HG03354 (cell line): ENCODE measurements around the gene PRKN.

Experiments used
- ATAC-seq: cut with Tn5 transposase; IDR thresholded peaks from one replicate; pipeline ENCODE4 v1.9.1; 2021; ENCODE audit warnings: mild to moderate bottlenecking; ENCODE audit not compliant: unreplicated experiment, poor library complexity, severe bottlenecking

The PRKN gene

DNA sequence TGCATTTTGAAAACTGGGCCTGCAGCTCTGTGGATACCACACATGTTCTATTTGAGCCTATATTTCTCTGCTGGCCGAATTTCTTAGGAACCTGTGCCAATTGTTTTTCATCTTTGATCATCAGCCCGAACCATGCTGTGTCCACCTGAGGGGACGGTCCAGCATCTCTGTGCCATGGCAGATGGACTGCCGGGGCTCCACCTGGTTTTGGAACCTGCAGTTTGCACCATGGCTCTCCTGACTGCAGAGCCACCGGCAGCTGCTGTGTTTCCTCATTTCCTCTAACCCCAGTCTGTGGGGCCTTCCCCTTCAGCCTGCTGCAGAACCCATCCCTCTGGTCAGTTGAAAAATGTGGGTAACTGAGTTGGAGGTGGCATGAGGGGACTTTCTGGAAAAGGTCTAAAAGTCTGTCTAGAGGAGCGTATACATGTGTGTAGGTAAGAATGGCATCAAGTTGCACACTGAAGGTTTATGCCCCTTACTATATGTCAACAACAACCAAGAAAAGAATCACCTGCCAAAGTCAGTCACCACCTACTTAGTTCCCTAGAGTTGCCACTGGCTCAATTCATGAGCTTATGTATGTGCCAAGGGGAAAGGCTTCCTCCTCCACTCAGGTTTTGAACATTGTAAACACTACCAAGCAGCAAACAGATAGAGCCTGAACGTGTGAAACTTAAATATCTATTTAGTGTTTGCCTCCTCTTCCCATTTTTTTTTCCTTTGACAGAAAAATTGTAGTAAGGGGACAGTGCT lies 548.2 kb downstream of the PRKN start:
- ATAC-seq = no peak

DNA sequence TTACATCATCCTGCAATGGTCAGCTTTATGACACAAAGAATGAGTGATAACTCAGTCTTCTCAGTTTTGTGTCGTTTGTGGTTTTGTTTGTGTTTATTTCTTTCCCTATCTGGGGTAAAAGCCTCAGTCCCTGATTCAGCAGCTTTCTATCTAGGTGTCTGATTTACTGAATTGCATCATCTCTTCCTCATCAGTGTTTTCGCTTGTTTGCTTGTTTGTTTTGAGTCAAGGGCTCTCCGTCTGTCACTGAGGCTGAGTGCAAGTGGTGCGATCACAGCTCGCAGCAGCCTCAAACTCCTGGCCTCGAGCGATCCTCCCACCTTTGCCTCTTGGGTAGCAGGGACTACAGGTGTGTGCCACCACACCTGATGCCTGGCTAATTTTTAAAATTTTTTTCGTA lies 548.9 kb downstream of the PRKN start:
- no peak for ATAC-seq

DNA sequence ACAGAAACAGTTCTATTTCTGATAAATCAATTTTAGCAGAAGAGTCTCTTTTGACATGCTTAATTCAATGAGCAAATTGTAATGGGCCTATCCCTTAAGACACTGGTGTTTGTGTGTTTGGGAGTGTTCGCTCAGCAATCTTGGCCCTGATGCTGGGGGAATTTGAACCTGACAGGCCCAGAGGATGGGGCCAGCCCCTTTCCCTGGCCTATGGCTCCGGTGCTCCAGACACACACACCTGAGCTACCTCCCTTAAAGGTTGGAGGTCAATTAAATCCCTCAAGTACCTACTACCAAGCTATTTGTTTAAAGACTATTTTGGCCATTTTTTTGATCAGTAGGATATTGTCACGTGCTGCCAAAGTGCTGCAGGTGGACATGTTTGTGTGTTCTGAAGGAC lies 549.3 kb downstream of the PRKN start:
- no peak for ATAC-seq

DNA sequence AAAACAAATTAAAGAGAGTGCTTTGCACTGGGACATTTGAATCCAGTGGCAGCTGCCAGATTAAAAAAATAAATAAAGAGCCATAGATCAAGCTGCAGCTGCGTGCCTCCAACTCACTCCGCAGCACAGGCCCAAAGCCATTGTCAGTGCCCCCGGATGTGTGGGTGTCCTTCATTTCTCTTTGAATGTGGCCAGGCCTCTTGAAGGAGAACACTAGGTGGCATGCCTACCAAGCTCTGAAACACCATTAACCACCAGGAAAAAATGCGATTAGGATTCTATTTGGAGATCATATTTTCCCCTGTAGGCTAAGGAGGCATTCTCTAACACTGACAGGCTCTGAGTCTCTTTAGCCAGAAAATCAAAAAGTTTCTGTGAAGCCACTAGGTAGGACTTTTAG lies 549.8 kb downstream of the PRKN start:
- ATAC-seq = no peak

DNA sequence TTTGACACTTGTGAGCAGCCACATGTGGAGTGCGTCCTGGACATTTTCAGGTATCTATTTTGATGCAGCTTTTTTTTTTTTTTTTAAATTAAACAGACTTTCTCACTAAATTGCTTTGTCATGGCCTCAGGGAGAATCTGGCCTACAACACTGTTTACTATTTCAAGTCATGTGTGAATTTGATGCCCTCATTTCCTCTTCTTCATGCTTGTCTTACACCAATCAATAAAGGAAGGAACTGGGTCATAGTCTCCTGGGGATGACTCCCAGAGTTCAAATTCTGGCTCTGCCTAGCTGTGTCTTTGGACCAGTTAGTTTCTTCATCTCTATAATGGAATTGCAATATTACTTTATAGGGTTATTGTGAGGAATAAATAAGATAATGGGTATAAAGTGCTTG lies 554.1 kb downstream of the PRKN start:
- ATAC-seq = no peak

DNA sequence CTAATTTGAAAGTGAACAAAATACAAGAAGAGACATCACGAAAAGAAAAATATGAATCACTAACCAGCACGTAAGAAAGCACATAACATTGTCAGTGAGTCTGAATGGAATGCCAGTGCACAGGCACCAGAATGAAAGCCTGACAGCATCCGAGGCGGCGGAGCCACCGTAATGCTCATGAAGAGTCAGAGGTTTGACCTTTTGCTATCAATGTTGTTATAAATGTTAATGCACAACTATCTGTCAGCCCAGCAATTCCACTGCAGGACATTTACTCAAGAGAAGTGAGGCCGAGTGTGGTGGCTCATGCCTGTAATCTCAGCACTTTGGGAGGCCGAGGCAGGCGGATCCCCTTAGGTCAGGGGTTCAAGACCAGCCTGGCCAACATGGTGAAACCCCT lies 562.1 kb downstream of the PRKN start:
- ATAC-seq = no peak

DNA sequence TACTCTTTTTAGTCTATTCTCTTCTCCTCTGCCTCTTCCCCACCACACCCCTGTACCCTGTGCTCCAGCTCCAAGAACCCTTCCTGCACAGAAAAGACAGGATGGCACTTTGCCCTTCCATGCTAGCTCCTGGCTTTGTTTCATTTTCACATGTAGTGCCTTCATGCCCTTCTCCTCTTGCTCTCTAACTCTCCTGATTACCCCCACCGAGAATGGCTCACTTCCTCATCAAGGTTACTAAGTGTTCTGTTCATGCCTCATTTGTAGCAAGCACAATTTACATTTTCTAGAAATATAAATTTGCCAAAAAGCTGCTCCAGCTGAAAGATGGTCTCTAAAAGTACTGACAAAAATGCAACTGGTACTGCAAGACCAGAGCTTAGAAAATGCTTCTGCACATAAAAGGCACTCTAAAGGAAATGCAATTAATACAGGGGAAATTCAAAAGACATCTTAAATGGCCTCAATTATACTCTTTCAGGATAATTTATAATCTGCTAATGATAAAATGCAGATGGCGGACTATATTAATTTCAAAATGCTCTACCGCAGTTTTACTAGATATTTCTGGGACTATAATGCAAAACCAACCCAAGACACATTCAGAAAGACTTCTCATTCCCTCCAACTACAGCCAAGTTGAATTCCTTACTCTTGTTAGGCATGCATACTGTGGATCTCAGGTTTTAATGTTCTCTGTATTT lies 570.2 kb downstream of the PRKN start:
- ATAC-seq = peak; percentile 55

DNA sequence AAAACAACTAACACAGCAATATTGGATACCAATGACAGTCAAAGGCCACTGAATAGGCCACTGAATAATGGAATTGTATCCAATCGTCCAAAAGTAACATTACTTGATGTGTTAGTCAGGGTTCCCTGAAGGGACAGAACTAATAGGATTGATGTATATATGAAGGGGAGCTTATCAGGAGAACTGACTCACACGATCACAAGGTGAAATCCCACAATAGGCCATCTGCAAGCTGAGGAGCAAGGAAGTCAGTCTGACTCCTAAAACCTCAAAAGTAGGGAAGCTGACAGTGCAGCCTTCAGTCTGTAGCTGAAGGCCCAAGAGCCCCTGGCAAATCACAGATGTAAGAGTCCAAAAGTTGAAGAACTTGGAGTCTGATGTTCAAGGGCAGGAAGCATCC lies 571.4 kb downstream of the PRKN start:
- ATAC-seq = no peak

DNA sequence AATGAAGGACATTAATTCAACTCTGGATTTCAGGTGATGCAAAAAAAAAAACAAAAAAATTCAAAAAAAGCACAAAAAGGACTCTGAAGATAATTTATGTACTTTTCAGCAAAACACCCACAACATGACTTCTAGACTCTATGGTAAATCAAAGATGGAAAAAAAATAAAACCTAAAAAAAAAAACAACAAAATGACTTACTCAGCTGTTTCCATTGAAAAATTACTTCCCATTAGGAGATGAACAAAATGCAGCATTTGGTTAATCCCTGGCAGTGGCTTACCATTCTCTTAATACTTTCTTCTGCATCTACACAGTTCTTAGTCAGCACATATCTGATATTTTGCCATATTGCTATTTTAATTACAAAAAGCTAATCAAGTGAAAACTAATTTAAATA lies 572.6 kb downstream of the PRKN start:
- ATAC-seq = no peak

DNA sequence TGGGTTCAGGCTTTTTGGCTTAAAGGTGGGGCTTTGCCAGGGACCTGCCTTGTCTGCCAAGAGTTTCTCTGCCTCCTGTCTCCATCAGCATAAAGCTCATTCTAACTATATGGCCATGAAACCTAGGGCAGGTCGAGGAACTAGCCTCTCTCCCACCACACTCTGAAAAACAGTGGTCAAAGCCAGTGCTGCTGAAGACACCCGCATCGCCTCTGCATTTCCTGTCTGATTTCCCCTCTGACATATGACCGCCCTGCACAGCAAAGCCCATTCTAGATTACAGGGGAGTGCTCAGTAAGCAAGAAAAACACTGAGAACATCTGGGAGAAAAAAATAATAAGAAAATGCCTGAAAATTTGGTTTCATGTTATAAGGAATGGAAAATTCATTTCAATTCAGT lies 573.6 kb downstream of the PRKN start:
- no peak for ATAC-seq

DNA sequence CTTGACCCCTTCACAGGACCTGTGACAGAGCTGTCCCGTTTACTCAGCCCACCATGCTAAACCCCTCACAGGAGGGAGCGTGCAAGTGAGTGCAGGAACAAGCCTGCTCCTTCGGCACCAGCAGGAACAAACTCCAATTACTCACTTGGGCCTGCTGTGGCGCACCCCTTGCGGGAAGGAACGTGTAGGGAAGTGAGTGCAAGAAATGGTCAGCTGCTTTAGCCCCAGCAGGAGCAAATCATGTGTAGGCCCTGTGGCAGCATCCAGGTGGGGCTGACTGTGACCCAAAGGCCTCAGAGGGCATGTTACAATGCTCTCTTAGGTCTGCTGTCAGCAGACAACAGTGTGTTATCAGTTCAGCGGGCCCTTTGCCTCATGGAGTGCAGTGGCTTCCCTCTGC lies 574.4 kb downstream of the PRKN start:
- ATAC-seq = no peak

DNA sequence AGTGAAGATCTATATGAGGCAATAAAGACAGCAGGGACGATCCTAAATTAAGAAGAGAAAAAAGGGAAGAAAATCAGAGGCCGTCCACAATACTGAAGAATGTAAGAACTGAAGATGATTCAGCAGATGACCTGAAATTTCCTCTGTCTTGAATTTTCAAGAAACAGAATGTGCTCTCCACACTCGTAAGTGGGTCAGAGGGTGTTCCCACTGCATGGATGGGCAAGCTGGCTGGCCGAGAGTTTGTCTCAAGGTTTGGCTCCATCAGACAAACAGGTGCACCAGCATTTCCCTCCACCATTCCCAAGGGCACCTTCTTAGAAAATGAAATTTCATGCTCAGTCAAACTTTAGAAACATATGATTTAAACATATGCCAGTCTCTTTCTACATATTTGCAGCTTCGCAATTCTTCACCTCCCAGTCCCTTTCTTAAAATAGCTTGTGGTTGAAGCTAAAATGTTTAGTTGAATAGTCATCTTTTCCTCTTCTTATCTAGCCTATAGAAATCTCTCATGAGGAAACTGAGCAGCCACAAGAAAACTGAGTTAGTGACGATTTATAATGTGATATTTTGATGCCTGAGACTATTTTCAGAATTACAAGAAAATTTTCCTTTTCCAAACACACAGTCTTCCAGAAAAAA lies 576.4 kb downstream of the PRKN start:
- no peak for ATAC-seq

DNA sequence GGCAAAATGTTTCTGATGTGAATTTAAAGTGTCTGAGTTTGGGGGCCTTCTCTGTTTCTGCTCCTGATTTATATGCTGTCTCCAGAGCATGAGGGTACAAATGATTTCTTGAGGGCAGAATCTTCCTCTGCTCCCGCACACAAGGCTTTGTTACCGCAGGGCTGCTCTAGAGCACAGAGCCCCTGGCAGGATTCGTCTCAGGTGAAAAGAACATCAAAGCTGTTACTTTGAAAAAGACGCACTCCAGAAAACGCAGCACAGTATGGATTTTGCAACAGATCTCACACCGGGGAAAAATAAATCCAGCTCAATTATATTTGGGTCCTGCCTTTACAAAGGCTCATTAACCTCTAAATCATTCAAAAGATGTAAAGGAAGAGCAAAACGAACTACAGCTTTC lies 577.3 kb downstream of the PRKN start:
- no peak for ATAC-seq

DNA sequence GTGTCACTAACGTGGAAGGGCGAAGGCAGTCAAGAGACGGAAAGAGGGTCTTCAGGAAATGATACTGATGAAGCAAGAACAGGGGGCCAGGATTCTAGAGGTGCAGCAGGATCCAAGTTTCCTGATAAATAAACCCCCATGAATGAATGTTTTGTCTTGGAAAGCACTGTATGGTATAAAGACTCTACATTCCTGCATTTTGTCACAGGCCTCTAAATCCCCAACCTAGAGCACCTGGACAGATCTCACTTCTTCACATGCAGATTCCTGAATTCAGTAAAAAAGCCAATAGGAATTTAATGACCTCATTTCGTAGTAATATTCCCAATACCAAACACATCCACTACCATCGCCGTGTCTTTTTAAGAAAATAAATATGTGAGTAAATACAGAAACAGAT lies 577.8 kb downstream of the PRKN start:
- ATAC-seq = no peak

DNA sequence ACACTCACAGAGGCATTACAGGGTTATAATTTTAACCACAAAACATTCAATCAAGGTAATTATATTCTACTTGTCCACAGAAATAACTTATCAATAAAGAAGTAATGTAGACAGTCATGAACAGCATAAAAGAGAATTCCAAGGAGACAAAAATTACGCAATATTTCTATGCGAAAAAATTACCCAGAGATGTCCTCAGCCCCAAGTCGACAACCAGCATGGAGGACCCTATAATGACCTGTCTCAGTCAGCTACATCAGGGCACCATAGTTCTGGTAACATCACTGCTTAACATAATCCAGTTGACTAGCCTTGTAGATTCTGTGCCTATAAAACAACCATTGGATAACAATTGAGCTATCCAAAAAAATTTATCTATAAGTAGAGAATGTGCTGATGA lies 579.8 kb downstream of the PRKN start:
- no peak for ATAC-seq

DNA sequence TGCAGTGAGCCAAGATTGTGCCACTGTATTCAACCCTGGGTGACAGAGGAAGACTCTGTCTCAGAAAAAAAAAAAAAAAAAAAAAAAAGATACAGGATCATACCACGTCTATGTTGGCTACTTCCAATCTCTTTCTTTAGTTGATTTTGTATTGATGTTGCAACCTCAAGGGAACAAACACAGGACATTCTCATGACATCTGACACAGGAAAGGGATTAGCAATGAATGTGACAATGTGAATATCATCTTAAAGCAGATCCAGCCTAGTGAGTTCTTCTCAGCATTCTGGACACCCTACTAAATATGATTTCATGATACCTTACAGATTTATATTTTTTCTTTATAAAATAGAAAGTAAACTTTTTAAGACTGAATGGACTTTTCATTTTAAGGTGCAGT lies 580.3 kb downstream of the PRKN start:
- no peak for ATAC-seq

DNA sequence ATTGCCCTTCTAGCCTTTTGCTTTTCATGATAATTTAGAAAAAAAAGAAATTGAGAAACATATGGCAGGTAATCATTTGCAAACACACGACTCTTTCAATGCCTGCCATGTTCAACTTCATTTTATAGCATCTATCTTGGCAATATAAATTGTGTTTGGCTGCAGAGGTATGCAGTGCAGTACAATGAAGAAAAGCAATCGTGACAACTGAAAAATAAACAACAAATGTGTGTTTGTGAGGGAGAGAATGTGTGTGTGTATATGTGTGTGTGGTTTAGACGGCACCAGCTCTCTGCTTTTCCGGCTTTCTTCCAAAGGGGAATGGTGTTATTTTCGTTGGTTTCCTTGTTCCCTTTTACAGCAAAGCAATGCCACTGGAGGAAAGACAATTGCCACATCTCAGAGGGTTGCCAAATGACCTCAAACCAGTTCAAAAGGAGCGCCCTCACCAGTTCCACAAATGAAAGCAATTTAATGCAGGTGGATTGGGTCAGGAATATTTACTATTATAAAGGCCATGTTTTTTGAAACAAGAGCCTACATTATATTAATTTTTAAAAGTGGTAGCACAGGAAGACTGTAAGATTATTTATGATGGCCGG lies 587.2 kb downstream of the PRKN start:
- ATAC-seq = no peak

DNA sequence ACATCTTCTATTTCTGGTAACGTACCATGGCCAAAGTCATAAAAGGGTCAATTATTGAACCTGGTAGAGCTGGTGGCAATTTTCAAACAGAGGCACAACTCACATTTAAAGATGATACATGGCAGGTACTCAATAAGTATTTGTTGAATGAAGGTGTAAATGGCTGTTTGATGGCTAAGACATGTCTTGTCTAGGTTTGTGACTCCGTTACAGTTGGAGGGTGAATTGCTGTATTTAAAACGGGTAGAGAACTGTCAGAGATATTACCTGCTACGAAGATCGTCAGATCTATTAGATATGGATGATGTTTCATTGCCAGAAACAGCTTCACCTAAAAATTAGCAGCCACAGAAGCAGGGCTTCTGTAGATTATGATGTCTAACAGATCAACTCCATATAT lies 601.9 kb downstream of the PRKN start:
- no peak for ATAC-seq

DNA sequence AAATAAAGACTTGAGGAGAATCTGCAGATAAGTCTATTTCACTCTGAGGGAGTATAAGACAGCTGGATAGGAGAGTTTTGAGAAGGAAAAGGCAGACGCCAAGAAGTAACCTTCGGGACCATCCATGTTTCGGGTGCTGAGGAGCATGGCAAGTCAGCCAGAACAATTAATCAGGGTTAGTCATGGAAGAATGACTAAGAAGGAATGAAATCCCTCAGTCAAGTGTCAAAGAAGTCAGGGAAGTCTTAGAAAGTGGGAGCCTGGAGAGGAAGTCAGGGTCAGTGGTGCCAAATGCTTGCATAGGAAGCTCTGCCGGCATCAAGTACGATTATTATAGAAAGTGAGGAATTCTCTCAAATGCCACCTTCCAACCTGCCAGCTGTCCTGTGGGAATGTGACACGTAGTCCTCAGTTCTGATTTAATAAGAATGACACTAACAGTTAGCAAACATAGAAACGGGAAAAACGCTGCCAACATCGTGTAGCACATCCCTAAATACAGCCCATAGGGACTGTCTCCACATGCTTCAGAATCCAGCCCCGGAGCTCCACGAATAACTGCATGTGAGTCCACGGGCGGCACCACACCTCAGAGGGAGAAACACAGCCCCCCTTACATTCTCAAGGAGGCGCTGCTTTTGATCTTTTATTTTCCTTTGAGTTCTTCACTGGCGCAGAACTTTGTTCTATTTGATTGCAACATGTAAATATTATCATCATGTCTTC lies 602.7 kb downstream of the PRKN start:
- ATAC-seq = no peak

DNA sequence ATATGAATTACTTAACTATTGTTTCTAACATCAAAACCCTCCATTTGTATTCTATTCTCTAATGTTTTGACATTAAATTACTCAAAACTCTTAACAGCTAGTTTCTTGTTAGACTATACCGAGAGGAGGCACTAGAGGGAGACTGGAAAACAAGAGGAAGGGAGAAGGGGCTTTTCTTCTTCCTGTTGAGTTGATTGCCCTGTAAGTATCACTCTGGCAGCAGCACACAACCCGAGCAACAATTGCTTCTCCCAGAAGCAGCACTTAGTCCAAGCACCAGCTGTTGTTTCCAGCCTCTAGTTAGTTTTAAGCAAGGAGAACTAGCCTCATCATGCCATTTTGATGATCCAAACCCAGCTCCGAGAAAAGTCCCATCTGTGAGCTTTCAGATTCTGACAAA lies 603.8 kb downstream of the PRKN start:
- no peak for ATAC-seq
